ENCODE results near the gene AATK.

DNA sequence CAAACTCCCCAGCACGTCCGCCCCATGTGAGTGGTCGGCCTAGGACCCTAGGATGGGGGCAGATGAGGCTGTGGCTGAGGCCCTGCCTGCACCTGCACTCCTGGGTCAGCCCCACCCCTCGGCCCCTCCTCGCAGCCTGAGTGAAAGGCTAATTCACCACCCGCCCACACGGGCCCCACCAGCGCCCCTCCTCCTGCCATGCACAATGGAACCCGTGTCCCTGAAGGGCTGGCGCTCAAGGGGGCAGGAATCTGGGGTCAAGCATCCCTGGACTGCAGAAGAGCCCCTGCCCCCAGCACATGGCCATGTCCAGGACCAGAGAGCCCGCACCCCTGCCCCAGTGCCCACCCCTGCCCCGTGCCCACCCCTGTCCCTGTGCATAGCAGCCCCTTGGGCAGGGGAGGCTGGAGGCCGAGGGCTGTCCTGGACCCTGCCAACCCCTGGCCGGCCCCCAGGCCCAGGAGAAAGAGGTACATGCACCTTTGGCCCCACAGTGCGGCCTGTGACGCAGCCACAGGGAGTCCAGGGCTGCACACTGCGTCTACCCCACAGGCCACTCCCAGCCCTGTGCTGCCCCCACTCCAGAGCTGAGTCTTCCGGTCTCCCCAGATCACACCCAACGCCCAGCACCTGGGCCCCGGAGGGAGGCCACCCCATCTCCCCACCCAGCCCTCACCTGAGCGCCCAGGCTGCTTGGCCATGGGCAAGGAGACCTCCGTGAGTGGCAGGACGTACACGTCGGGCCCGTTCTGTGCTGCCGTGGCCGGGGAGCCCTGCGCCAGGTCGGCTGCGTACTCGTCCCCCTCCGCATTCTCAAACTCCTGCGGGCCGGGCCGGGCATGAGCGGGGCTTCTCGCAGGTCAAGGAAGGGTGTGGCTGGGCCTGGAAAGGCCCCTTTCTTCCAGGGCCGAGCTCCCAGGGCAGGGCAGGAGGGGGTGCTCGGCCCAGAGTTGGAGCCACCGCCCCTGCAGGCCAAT is 35.3 kb downstream of the AATK start:
- TF ChIP-seq, protein P1, sequence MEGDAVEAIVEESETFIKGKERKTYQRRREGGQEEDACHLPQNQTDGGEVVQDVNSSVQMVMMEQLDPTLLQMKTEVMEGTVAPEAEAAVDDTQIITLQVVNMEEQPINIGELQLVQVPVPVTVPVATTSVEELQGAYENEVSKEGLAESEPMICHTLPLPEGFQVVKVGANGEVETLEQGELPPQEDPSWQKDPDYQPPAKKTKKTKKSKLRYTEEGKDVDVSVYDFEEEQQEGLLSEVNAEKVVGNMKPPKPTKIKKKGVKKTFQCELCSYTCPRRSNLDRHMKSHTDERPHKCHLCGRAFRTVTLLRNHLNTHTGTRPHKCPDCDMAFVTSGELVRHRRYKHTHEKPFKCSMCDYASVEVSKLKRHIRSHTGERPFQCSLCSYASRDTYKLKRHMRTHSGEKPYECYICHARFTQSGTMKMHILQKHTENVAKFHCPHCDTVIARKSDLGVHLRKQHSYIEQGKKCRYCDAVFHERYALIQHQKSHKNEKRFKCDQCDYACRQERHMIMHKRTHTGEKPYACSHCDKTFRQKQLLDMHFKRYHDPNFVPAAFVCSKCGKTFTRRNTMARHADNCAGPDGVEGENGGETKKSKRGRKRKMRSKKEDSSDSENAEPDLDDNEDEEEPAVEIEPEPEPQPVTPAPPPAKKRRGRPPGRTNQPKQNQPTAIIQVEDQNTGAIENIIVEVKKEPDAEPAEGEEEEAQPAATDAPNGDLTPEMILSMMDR (IDR thresholded peaks at IDR 0.05; ENCODE audit: low read depth, low read length, poor library complexity, severe bottlenecking) = no peak
- no peak for TF ChIP-seq EZH2phosphoT487 (IDR thresholded peaks at IDR 0.05; ENCODE audit: borderline replicate concordance, low read length)
